Psoas muscle (tissue), 8 donors: ENCODE data around the gene ARHGAP22. TPM values are rescaled to one million over a fixed set of nuclear protein-coding genes. Genes with fewer than 3 reads are reported as not detected.

Source experiments
- ATAC-seq, 4 donors: fragments of 200-7000 bp; cut with Tn5 transposase; one replicate each; pipeline ENCODE4 v1.9.1; 2020; ENCODE audit warnings: moderate library complexity in 3 of 4, mild to moderate bottlenecking in 2 of 4
- DNase-seq, 2 donors: peaks; one replicate each; pipeline ENCODE4 v3.0.0-alpha.2; 2020
- H3K27ac ChIP-seq: fragments of 200-600 bp; one replicate; pipeline ENCODE4 v1.8.0; 2022
- H3K27me3 ChIP-seq, 3 donors: fragments of 200-600 bp in 1 of 3; one replicate each; pipeline versions ENCODE4 v1.6.1 to v1.8.0; 2013 to 2022; ENCODE audit warnings: low read length in 2 of 3, mild to moderate bottlenecking in 2 of 3, moderate library complexity in 1 of 3; ENCODE audit not compliant: insufficient read depth in 3 of 3
- H3K36me3 ChIP-seq, 2 donors: fragments of 200-600 bp in 1 of 2; one replicate each; pipeline versions ENCODE4 v1.6.1 to v1.8.0; 2013 to 2022; ENCODE audit warnings: low read depth in 1 of 2, mild to moderate bottlenecking in 1 of 2, moderate library complexity in 1 of 2; ENCODE audit not compliant: insufficient read depth in 1 of 2
- H3K4me1 ChIP-seq: fragments of 200-600 bp; one replicate; pipeline ENCODE4 v1.8.0; 2022
- H3K4me3 ChIP-seq: fragments of 200-600 bp; one replicate; pipeline ENCODE4 v1.8.0; 2022; ENCODE audit warnings: mild to moderate bottlenecking
- H3K9me3 ChIP-seq: fragments of 200-600 bp; one replicate; pipeline ENCODE4 v1.8.0; 2022
- WGBS, 3 donors: extraction: QIAGEN DNeasy Blood & Tissue Kit; methylation state at CpG; one replicate each; pipeline versions ENCODE4 v1.1.6 to v1.1.7; 2013; 5-methylcytosine and 5-hydroxymethylcytosine counted together
- intact Hi-C, 2 donors: fragments of 100-400 bp; cut with DNase I; formaldehyde crosslinking; loops; one replicate each; pipeline versions ENCODE4 v1.11.0 to v1.14.2; 2022
- polyA plus RNA-seq, 3 donors: library from polyadenylated mRNA; stranded (reverse); fragments of 200-250 nt; gene quantifications; one replicate each; pipeline ENCODE4 v1.2.3, GENCODE V29; 2013
- total RNA-seq, 4 donors: library from RNA; stranded (reverse); fragmentation: NEBNext Ultra II Directional in 2 of 4; extraction: Animal tissue kit (Norgen Biotek cat#: 25700) in 2 of 4; gene quantifications; one replicate each; pipeline versions ENCODE4 v1.2.1 to v1.2.4, GENCODE V29; 2021 to 2023
- TF ChIP-seq, protein P1 (sequence below): fragments of 200-600 bp; IDR thresholded peaks from one replicate; pipeline ENCODE4 v1.8.0; 2022; ENCODE audit warnings: antibody characterized with exemption
- donor health status: healthy with polysubstance abuse.
- donor health status: DM: no; HTN: no; CAD: no; lungs with moderate emphysema.
- donor health status: Bipolar disorder and iron deficiency.
- donor health status: healthy.
- donor health status: DM: yes; HTN: yes; CAD: no.
- donor health status: DM: no; HTN: no; CAD: no.
- donor health status: DM: no; HTN: no; CAD: no.
- donor health status: DM: yes; HTN: yes; CAD: no.

Gene ARHGAP22
- total and polyA plus RNA-seq, 7 donors = 0.46 to 2.9 (median 1.6) TPM

GRCh38 chr10:48472501-48473069 is 132.3 kb downstream of the ARHGAP22 start:
- Histone ChIP-seq H3K4me3 (no peak overlapping the region), H3K4me1 (no peaks in the 10 kb centered on the region), H3K27ac (no peak overlapping the region), H3K36me3 (no peaks in the 10 kb centered on the region), H3K9me3 (no peaks in the 10 kb centered on the region), H3K27me3 (no peaks in the 10 kb centered on the region)
- intact Hi-C loops = no loop called here
- ATAC-seq (no peak), DNase-seq (no peak)
- WGBS, 3 donors = 56 to 63% (median 58%) methylated on average over 3 of the region's 3 CpGs
- TF ChIP-seq, protein P1, sequence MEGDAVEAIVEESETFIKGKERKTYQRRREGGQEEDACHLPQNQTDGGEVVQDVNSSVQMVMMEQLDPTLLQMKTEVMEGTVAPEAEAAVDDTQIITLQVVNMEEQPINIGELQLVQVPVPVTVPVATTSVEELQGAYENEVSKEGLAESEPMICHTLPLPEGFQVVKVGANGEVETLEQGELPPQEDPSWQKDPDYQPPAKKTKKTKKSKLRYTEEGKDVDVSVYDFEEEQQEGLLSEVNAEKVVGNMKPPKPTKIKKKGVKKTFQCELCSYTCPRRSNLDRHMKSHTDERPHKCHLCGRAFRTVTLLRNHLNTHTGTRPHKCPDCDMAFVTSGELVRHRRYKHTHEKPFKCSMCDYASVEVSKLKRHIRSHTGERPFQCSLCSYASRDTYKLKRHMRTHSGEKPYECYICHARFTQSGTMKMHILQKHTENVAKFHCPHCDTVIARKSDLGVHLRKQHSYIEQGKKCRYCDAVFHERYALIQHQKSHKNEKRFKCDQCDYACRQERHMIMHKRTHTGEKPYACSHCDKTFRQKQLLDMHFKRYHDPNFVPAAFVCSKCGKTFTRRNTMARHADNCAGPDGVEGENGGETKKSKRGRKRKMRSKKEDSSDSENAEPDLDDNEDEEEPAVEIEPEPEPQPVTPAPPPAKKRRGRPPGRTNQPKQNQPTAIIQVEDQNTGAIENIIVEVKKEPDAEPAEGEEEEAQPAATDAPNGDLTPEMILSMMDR = no peak

- peaks cover under 1% of the 10 kb centered on the region for H3K4me1 ChIP-seq
- no peaks in the 10 kb centered on the region for H3K36me3 ChIP-seq
- H3K27me3 ChIP-seq = peaks cover 0 to 3% (median 0%) of the 10 kb centered on the region in 3 donors
- H3K4me3 ChIP-seq = no peak overlapping the region
- intact Hi-C loops = no loop called here
- H3K27ac ChIP-seq = no peak overlapping the region
- WGBS, 3 donors = 79 to 87% (median 83%) methylated on average over 8 of the region's 8 CpGs
- no peaks in the 10 kb centered on the region for H3K9me3 ChIP-seq
- no peak for ATAC-seq
- DNase-seq = peak in 1 of 2 donors; percentile 19
- TF ChIP-seq, protein P1 = no peak
Measured at GRCh38 chr10:48470893-48471805, 133.7 kb downstream of the ARHGAP22 start.

GRCh38 chr10:48470115-48470892 is 134.6 kb downstream of the ARHGAP22 start:
- Histone ChIP-seq H3K4me1 (peaks cover 9% of the 10 kb centered on the region), H3K27ac (no peak overlapping the region), H3K9me3 (no peaks in the 10 kb centered on the region), H3K4me3 (no peak overlapping the region), H3K36me3 (no peaks in the 10 kb centered on the region), H3K27me3 (peaks cover 0 to 3% (median 0%) of the 10 kb centered on the region in 3 donors)
- DNase-seq = peak in 1 of 2 donors; percentile 33
- intact Hi-C loops = no loop called here
- 59 to 63% (median 61%) methylated on average over 5 of the region's 5 CpGs for WGBS, 3 donors
- no peak for ATAC-seq
- TF ChIP-seq, protein P1 = no peak

- ATAC-seq (no peak), DNase-seq (peak in 1 of 2 donors; percentile 21)
- Histone ChIP-seq H3K27ac (no peak overlapping the region), H3K4me3 (no peak overlapping the region), H3K9me3 (no peaks in the 10 kb centered on the region), H3K4me1 (peaks cover 14% of the 10 kb centered on the region), H3K36me3 (no peaks in the 10 kb centered on the region), H3K27me3 (peaks cover 0 to 3% (median 0%) of the 10 kb centered on the region in 3 donors)
- TF ChIP-seq, protein P1 = no peak
- intact Hi-C loops = loop anchor here in 1 of 2 donors (1.0 kb wide), 1 partner anchor 44 kb away; no protein-coding TSS in a partner anchor
- WGBS, 3 donors = 81 to 95% (median 94%) methylated on average over 4 of the region's 4 CpGs
Measured at GRCh38 chr10:48469516-48470020, 135.3 kb downstream of the ARHGAP22 start.
